Measurements from ENCODE around the gene MTA3.
"Not testable (repeated sequence)": the region's sequence is repeated elsewhere in the genome, so short reads cannot be mapped to it uniquely, and the experiment has no call there.

The MTA3 gene

GRCh38 chr2:42731316-42731715 lies 162.9 kb downstream of the MTA3 start:
- H3K36me3 ChIP-seq (ENCODE audit: control insufficient read depth, insufficient read depth, low read length); H3K4me1 ChIP-seq (ENCODE audit: control insufficient read depth, insufficient read depth, low read length); H3K9me3 ChIP-seq (ENCODE audit: control insufficient read depth, low read length); H3K4me3 ChIP-seq (ENCODE audit: low read length); H3K27me3 ChIP-seq (ENCODE audit: control insufficient read depth, insufficient read depth, low read length); H3K9ac ChIP-seq (ENCODE audit: low read length): not testable (repeated sequence)

- Histone ChIP-seq H3K9me3 (ENCODE audit: control insufficient read depth, low read length) (no peaks in the 10 kb centered on the region), H3K4me3 (ENCODE audit: low read length) (no peak overlapping the region), H3K36me3 (ENCODE audit: control insufficient read depth, insufficient read depth, low read length) (no peaks in the 10 kb centered on the region), H3K9ac (ENCODE audit: low read length) (no peak overlapping the region), H3K4me1 (ENCODE audit: control insufficient read depth, insufficient read depth, low read length) (no peaks in the 10 kb centered on the region), H3K27me3 (ENCODE audit: control insufficient read depth, insufficient read depth, low read length) (no peaks in the 10 kb centered on the region)
Observed at GRCh38 chr2:42733852-42734251, 165.4 kb downstream of the MTA3 start.

GRCh38 chr2:42736598-42737322 lies 168.3 kb downstream of the MTA3 start:
- H3K9ac ChIP-seq (ENCODE audit: low read length) = no peak overlapping the region
- H3K4me1 ChIP-seq (ENCODE audit: control insufficient read depth, insufficient read depth, low read length) = no peaks in the 10 kb centered on the region
- no peak overlapping the region for H3K4me3 ChIP-seq (ENCODE audit: low read length)
- H3K36me3 ChIP-seq (ENCODE audit: control insufficient read depth, insufficient read depth, low read length) = no peaks in the 10 kb centered on the region
- no peaks in the 10 kb centered on the region for H3K9me3 ChIP-seq (ENCODE audit: control insufficient read depth, low read length)
- no peaks in the 10 kb centered on the region for H3K27me3 ChIP-seq (ENCODE audit: control insufficient read depth, insufficient read depth, low read length)

GRCh38 chr2:42741140-42741539 lies 172.7 kb downstream of the MTA3 start:
- Histone ChIP-seq H3K27me3 (ENCODE audit: control insufficient read depth, insufficient read depth, low read length) (no peaks in the 10 kb centered on the region), H3K4me3 (ENCODE audit: low read length) (no peak overlapping the region), H3K9me3 (ENCODE audit: control insufficient read depth, low read length) (no peaks in the 10 kb centered on the region), H3K4me1 (ENCODE audit: control insufficient read depth, insufficient read depth, low read length) (no peaks in the 10 kb centered on the region), H3K9ac (ENCODE audit: low read length) (no peak overlapping the region), H3K36me3 (ENCODE audit: control insufficient read depth, insufficient read depth, low read length) (no peaks in the 10 kb centered on the region)

- Histone ChIP-seq H3K9ac (ENCODE audit: low read length) (no peak overlapping the region), H3K4me3 (ENCODE audit: low read length) (no peak overlapping the region), H3K4me1 (ENCODE audit: control insufficient read depth, insufficient read depth, low read length) (no peaks in the 10 kb centered on the region), H3K27me3 (ENCODE audit: control insufficient read depth, insufficient read depth, low read length) (no peaks in the 10 kb centered on the region), H3K36me3 (ENCODE audit: control insufficient read depth, insufficient read depth, low read length) (no peaks in the 10 kb centered on the region), H3K9me3 (ENCODE audit: control insufficient read depth, low read length) (no peaks in the 10 kb centered on the region)
Observed at GRCh38 chr2:42742740-42743658, 174.6 kb downstream of the MTA3 start.

- Histone ChIP-seq H3K9me3 (ENCODE audit: control insufficient read depth, low read length) (no peaks in the 10 kb centered on the region), H3K36me3 (ENCODE audit: control insufficient read depth, insufficient read depth, low read length) (no peaks in the 10 kb centered on the region), H3K4me1 (ENCODE audit: control insufficient read depth, insufficient read depth, low read length) (no peaks in the 10 kb centered on the region), H3K4me3 (ENCODE audit: low read length) (no peak overlapping the region), H3K27me3 (ENCODE audit: control insufficient read depth, insufficient read depth, low read length) (no peaks in the 10 kb centered on the region), H3K9ac (ENCODE audit: low read length) (no peak overlapping the region)
Observed at GRCh38 chr2:42743659-42743990, 175.2 kb downstream of the MTA3 start.

- no peaks in the 10 kb centered on the region for H3K36me3 ChIP-seq (ENCODE audit: control insufficient read depth, insufficient read depth, low read length)
- no peaks in the 10 kb centered on the region for H3K27me3 ChIP-seq (ENCODE audit: control insufficient read depth, insufficient read depth, low read length)
- no peaks in the 10 kb centered on the region for H3K9me3 ChIP-seq (ENCODE audit: control insufficient read depth, low read length)
- H3K4me3 ChIP-seq (ENCODE audit: low read length) = no peak overlapping the region
- no peak overlapping the region for H3K9ac ChIP-seq (ENCODE audit: low read length)
- no peaks in the 10 kb centered on the region for H3K4me1 ChIP-seq (ENCODE audit: control insufficient read depth, insufficient read depth, low read length)
Observed at GRCh38 chr2:42744545-42745082, 176.2 kb downstream of the MTA3 start.

GRCh38 chr2:42747422-42747821 lies 179.0 kb downstream of the MTA3 start:
- H3K9me3 ChIP-seq (ENCODE audit: control insufficient read depth, low read length) = no peaks in the 10 kb centered on the region
- no peak overlapping the region for H3K9ac ChIP-seq (ENCODE audit: low read length)
- no peaks in the 10 kb centered on the region for H3K36me3 ChIP-seq (ENCODE audit: control insufficient read depth, insufficient read depth, low read length)
- no peaks in the 10 kb centered on the region for H3K4me1 ChIP-seq (ENCODE audit: control insufficient read depth, insufficient read depth, low read length)
- H3K4me3 ChIP-seq (ENCODE audit: low read length) = no peak overlapping the region
- no peaks in the 10 kb centered on the region for H3K27me3 ChIP-seq (ENCODE audit: control insufficient read depth, insufficient read depth, low read length)

- no peak overlapping the region for H3K4me3 ChIP-seq (ENCODE audit: low read length)
- H3K9me3 ChIP-seq (ENCODE audit: control insufficient read depth, low read length) = no peaks in the 10 kb centered on the region
- no peak overlapping the region for H3K9ac ChIP-seq (ENCODE audit: low read length)
- no peaks in the 10 kb centered on the region for H3K27me3 ChIP-seq (ENCODE audit: control insufficient read depth, insufficient read depth, low read length)
- no peaks in the 10 kb centered on the region for H3K4me1 ChIP-seq (ENCODE audit: control insufficient read depth, insufficient read depth, low read length)
- H3K36me3 ChIP-seq (ENCODE audit: control insufficient read depth, insufficient read depth, low read length) = no peaks in the 10 kb centered on the region
Observed at GRCh38 chr2:42748840-42749239, 180.4 kb downstream of the MTA3 start.

- no peaks in the 10 kb centered on the region for H3K36me3 ChIP-seq (ENCODE audit: control insufficient read depth, insufficient read depth, low read length)
- no peak overlapping the region for H3K4me3 ChIP-seq (ENCODE audit: low read length)
- H3K9me3 ChIP-seq (ENCODE audit: control insufficient read depth, low read length) = no peaks in the 10 kb centered on the region
- no peaks in the 10 kb centered on the region for H3K27me3 ChIP-seq (ENCODE audit: control insufficient read depth, insufficient read depth, low read length)
- H3K9ac ChIP-seq (ENCODE audit: low read length) = no peak overlapping the region
- no peaks in the 10 kb centered on the region for H3K4me1 ChIP-seq (ENCODE audit: control insufficient read depth, insufficient read depth, low read length)
Observed at GRCh38 chr2:42752314-42752713, 183.9 kb downstream of the MTA3 start.

GRCh38 chr2:42752816-42753813 lies 184.7 kb downstream of the MTA3 start:
- H3K4me1 ChIP-seq (ENCODE audit: control insufficient read depth, insufficient read depth, low read length) = no peaks in the 10 kb centered on the region
- no peak overlapping the region for H3K9ac ChIP-seq (ENCODE audit: low read length)
- H3K4me3 ChIP-seq (ENCODE audit: low read length) = no peak overlapping the region

More at GRCh38 chr2:42752816-42753813, 184.7 kb downstream of the MTA3 start:
- Histone ChIP-seq H3K9me3 (ENCODE audit: control insufficient read depth, low read length) (no peaks in the 10 kb centered on the region), H3K36me3 (ENCODE audit: control insufficient read depth, insufficient read depth, low read length) (no peaks in the 10 kb centered on the region), H3K27me3 (ENCODE audit: control insufficient read depth, insufficient read depth, low read length) (no peaks in the 10 kb centered on the region)
